HG02943 (cell line): Measurements from ENCODE around the gene SH2D3C.
A peak's percentile ranks its signal among the peaks of the same experiment; 100 is the strongest.
"Not testable (repeated sequence)": the region's sequence is repeated elsewhere in the genome, so short reads cannot be mapped to it uniquely, and the experiment has no call there.

ENCODE experiments used
- ATAC-seq: cut with Tn5 transposase; IDR thresholded peaks from one replicate; pipeline ENCODE4 v1.9.1; 2021; ENCODE audit warnings: mild to moderate bottlenecking, low read depth, moderate library complexity; ENCODE audit not compliant: unreplicated experiment

SH2D3C gene

DNA sequence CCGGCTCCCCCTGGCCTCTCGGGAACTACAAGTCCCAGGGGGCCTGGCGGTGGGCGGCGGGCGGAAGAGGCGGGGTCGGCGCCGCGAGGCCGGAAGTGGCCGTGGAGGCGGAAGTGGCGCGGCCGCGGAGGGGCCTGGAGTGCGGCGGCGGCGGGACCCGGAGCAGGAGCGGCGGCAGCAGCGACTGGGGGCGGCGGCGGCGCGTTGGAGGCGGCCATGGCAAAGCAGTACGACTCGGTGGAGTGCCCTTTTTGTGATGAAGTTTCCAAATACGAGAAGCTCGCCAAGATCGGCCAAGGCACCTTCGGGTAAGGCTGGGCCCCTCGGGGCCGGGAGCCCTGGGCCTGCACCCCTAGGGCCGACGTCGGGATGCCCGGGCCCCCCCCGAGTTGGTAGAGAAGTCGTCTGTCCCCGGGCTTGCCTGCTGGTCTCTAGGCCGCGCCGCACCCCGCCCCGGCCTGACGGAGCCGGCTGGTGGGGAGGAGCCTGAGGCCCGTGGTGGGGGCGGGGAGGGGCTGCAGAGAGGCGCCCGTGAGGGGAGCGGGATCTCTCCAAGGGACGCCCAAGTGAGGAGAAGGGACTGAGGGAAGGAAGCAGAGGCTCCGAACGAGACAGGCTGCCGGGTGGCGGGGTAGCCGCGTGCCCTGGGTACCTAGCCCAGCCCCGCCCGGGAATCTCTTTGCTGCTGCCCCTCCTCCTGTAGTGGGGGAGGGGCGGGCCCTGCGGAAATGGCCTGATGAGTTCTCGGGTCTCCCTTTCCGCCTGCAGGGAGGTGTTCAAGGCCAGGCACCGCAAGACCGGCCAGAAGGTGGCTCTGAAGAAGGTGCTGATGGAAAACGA lies 7.7 kb upstream of the SH2D3C start, which contains the start of gene CDK9:
TSS of gene CDK9 (plus strand) at position 102 of the 840 bp plus-strand sequence. CDS start at position 217, 115 bp downstream.
- peak; percentile 55 for ATAC-seq

DNA sequence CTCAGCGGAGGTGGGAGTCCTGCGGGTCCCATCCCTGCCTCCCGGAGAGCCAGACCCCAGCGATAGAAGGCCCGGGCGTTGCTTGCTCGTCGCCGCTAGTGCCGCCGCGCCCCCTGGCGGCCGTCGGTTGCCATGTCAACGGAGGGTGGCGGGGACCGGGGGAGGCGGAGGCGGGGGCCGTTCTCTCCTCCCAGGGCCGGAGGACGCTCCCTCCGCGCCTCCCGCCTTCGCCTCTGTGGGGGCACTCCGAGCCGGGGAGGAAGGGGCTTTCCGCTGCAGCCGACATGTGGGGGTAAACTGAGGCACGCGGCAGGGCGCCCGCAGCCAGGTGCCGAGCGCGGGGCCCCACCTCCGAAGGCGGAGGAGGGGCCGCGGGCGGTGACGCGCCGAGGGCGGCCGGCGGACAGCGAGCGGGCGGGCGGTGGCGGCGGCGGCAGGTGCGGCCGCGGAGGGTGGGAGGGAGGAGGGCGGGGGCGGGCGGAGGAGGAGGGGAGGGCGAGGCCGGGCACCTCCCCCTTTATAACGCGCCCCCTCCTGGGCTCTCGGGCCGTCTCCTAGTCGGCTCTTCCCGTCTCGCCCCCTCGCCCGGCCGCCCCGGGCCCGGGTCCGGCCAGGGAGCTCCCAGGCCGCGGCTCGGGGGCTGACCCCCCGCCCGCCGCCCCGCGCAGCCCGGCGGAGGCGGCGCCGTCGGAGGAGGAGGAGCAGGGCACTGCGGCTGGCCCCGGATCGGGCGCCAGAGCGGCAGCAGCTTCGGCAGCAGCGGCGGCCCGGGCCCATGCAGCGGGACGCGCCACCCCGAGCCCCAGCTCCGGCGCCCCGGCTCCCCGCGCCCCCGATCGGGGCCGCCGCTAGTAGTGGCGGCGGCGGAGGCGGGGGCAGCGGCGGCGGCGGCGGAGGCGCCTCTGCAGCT lies 6.8 kb upstream of the SH2D3C start:
- peak; percentile 38 for ATAC-seq

DNA sequence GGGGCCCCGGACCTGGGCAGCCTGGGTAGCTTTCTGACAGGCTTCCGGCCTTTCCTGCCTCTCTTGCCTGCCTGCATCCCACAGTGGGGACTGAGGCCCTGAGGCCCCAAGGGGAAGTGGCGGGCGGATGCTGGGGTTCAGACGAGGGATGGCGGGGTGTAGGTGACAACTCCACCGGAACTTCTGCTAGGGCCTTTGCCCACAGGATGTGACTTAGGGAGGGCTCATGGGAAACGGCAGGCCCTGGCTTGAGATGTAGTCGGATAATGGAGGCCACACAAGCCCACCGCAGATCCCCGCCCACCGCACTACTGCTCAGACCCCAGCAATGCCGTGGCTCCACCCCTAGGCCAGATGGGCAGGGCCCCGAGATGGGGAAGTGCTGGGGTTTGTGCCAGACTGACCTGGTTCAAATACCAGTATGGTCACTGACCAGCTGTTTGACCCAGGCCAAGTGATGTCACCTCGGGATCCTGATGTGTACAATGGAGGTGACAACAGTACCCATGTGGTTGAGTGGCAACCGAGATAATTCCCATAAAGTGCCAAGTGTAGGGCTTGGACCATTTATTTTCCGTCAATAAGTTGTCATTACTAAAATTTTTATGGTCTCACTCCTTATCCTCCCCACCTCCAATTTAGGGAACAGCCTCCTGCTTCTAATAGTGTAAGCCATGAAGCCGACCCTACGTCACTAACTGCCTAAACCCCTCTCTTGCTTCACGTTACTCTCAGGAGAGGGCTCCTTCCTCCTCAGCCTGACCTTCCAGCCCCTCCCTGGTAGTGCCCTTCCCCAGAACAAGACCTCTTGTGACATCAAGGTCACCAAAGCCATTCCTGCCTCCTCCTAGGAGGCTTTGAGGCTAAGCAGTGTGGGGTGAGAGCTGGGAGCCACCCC lies 4.9 kb upstream of the SH2D3C start:
- ATAC-seq = no peak

DNA sequence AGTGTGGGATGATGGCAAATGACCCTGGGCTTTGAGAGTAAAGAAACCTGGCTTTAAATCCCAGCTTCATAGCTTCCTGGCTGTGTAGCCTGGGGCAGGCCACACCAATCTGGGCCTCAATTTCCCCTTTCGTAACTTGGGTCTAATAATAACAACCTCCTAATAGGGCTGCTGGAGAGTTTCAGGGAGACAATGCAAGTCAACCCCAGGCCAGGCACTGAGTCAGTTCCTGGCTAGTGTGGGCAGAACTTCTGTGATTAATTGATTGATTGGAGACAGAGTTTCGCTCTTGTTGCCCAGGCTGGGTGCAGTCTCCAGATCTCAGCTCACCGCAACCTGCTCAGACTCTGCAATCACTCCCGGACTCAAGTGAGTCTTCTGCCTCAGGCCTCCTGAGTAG lies 3.3 kb upstream of the SH2D3C start:
- ATAC-seq = no peak

DNA sequence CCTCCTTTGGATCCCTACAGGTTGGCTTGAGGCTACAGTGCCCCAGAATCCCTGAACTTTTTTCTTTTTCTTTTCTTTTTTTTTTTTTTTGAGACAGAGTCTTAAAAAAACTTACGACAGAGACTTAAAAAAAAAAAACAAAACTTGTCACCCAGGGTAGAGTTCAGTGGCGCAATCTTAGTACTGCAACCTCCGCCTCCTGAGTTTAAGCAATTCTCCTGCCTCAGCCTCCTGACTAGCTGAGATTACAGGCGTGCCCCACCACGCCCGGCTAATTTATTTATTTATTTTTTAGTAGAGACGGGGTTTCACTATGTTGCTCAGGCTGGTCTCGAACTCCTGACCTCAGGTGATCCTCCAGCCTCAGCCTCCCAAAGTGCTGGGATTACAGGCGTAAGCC lies 2.4 kb upstream of the SH2D3C start:
- not testable (repeated sequence) for ATAC-seq

DNA sequence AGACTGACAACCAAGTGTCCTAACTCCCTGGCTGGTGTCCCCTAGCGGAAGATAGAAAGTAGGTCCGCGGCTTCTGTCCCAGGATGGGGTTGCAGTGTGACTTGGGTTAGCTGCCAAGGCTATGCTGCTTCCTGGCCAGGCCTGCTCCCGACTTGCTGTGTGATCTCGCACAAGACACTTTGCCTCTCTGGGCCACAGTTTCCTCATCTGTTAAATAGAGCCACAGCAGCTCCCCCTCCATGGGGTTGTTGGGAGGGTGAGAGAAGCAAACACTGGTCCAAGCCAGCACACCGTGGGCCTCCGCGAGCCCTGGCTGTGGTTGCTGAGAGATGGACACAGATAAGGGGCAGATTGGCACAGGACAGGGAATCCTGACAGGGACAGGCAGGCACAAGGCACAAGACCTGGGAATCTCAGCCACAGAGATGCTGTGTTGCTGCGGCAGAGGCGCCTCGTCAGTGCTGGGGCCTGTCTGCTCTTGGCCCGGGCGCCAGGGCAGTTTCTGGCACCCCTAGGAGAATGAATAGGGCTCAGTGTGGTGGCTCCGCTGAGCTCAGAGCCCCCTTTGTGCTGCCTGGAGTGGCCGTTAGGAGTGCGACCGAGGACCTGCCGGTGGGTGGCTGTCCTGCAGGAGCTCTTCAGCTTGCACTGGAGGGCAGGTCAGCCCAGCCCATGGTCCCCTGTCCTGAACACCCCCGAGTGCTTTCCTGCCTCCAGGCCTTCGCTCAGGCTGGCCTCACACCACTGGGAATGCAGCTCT lies 1.8 kb upstream of the SH2D3C start:
- ATAC-seq = no peak

GRCh38 chr9:127779136-127779981 lies 893 bp upstream of the SH2D3C start:
- peak; percentile 33 for ATAC-seq

- no peak for ATAC-seq
These were observed 992 bp downstream of the SH2D3C start for GRCh38 chr9:127777368-127777980.

DNA sequence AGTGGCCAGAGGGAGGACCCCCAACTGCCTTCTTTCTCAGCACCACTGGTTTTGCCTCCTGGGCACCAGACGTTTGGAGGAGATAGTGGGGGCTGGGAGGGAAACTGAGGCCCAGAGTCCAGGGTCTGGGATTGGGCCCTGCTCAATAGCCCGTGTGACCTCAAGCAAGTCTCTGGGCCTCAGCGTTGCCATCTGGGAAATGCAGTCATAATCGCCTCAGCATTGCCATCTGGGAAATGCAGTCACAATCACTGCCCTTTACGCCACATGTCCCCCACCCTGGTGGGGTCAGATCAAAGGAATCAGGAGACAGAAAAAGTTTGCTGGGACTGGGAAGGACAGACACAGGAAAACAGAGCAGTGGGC lies 1.6 kb downstream of the SH2D3C start:
- no peak for ATAC-seq

GRCh38 chr9:127776195-127776923 lies 2.1 kb downstream of the SH2D3C start:
- ATAC-seq = no peak

- ATAC-seq = no peak
These were observed 4.5 kb downstream of the SH2D3C start for GRCh38 chr9:127773981-127774380.

GRCh38 chr9:127773272-127773671 lies 5.2 kb downstream of the SH2D3C start:
- ATAC-seq = no peak

DNA sequence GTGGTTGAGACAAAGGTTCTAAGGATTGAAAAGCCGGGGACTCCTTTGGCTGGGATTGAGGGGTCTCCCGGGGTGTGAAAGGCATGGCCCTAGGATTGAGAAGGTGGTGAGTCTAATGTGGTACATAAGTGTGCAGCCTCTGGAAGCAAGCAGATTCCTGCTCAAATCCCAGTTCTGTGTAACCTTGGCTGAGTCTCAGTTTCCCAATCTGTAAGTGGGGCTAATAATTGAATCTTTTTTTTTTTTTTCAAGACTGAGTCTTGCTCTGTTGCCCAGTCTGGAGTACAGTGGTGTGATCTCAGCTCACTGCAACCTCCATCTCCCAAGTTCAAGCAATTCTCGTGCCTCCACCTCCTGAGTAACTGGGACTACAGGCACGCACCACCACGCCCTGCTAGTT lies 5.9 kb downstream of the SH2D3C start:
- ATAC-seq = no peak

- ATAC-seq = no peak
These were observed 6.8 kb downstream of the SH2D3C start for GRCh38 chr9:127771570-127772189.

- peak; percentile 88 for ATAC-seq
These were observed 7.4 kb downstream of the SH2D3C start for GRCh38 chr9:127770905-127771569.

DNA sequence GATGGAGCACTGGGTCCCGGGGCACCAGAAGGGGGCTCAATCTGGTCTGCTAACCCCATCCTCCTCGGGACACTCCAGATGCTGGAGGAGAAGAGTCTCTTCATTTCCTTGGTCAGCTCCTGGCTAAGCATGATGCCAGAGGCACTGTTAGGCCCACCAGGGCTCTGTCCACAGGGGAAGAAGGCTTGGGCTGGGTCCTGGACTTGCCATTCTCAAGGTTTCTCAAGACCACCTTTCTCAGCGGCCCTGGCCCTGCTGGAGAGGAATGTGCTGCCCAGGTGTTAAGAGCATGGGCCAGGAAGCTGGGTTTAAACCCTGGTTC lies 7.9 kb downstream of the SH2D3C start:
- ATAC-seq = no peak
